ENCODE results near the gene BTBD9. TPM values are rescaled to one million over a fixed set of nuclear protein-coding genes. Genes with fewer than 3 reads are reported as not detected.

Gene BTBD9
- 3.4 and 6.8 TPM in 2 replicates for total RNA-seq

DNA sequence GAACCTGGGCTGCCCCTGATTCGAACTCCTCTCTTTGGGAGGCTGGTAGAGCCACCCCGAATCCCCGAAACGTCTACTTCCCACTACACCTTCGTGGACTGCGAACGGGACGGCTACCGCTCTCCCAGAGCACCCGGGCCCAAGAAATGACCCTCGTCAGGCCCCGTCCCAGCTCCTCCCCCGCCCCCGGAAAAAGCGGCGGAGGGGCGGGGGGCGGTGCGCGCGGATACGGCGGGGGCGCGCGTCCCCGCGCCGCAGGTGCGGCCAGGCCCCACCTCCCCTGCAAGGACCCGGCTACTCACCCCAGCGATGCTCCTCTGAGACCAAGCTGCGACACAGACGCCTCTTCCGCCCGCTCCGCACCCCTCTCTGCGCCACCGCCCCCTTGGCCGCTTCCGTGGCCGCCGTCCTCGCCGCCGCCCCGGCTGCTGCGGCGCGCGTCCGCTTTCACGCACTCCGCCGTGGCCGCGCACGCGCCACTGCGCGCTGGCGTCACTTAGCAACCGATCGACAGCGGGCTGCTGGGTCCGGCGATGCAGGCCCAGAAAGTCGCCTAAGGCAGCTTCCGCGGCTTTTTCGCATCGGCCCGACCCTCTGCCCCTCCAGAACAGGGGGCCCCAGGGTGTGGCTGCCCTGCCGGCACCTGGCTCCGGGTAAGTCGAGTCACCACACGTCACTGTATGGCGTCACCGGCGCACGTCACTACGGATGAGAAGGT is at the start of gene BTBD9:
Gene BTBD9 (minus strand): TSS at position 432 of the 718 bp plus-strand sequence.

Other genes starting within 250 kb of the BTBD9 start
- gene GLO1, start 63.2 kb upstream of the BTBD9 start, total RNA-seq: 78.5 and 83.6 TPM in 2 replicates
- gene DNAH8, start 75.4 kb upstream of the BTBD9 start, total RNA-seq: not detected in 2 replicates